Activated T-cell treated with anti-CD3 and anti-CD28 coated beads, Interleukin-2, amount 50 U/mL, for 48 hours (primary cell): ENCODE measurements around the gene FARP2.

Experiments used
- DNase-seq, 2 experiments: peaks; one replicate each; pipeline ENCODE4 v3.0.0-alpha.2; 2020

The FARP2 gene

DNA sequence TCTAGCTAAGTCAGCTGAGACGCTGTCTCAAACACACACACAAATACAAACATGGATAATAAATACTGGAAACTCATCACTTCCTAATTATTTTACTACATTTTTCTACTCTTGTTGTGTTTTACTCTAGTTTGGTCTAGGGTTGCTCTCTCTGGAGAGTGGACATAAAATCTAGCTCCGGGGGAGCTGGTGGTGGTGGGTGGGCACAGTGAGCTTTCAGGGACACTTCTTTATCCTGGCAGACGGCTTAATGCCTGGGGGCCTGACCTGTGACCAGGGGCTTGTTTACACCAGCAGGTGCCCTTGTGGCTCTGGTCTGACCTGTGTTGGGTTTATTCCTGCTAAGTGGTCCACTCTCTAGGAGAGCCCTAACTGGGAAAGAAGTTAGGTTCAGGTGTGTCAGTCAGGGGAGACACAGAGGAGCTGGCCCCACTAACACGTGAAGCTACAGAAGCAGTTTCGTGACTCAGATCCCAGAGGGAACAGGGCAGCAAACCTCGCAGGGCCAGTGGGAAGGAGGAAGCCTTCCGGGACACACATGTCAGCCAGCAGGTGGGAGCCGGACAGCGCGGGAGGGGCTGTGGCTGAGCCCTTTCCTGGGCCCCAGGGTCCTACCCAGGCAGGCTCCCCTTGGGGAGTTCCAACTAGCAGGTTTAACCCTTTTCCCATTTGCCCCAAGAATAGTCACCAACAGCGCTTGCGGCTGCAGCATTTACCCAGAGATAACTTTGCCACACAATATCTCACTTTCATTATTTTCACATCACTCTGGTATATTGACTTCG lies 180.0 kb downstream of the FARP2 start:
- DNase-seq, result no peak

DNA sequence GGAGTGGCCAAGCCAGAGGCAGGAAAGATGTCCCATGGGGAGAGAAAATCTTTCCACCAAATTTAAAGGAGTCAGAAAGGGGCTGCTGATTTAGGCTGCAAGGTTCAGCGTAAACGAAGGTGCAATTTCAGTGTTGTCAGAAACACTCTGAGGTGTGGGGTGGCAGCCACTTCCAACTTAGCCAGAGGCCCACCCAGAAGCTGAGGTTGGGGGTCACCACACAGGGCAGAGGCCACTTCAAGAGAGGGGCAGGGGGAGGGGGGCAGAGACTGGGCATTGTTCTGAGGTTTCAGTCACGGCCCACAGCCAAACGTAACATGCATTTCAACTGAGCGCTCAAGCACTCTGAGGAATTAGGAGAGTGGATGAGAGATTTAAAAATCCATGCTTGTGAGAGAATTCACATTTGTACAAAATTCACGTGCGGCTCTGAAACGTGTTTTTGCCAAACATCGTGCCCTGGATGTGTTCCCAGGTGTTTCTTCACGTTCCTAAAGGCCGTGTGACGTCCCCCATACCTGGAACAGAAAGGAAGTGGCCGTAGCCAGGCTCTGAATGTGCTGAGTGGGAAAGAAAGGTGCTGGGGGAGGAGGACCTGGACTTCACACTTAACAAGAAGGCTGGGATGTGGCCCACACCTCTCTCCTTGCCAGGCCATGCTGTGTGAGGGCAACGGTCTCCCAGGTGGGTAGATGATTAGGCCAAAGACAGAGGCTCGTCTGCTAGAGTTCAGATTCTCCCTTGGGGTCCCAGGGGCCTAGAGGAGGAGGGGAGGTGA lies 182.9 kb downstream of the FARP2 start:
- no peak for DNase-seq

DNA sequence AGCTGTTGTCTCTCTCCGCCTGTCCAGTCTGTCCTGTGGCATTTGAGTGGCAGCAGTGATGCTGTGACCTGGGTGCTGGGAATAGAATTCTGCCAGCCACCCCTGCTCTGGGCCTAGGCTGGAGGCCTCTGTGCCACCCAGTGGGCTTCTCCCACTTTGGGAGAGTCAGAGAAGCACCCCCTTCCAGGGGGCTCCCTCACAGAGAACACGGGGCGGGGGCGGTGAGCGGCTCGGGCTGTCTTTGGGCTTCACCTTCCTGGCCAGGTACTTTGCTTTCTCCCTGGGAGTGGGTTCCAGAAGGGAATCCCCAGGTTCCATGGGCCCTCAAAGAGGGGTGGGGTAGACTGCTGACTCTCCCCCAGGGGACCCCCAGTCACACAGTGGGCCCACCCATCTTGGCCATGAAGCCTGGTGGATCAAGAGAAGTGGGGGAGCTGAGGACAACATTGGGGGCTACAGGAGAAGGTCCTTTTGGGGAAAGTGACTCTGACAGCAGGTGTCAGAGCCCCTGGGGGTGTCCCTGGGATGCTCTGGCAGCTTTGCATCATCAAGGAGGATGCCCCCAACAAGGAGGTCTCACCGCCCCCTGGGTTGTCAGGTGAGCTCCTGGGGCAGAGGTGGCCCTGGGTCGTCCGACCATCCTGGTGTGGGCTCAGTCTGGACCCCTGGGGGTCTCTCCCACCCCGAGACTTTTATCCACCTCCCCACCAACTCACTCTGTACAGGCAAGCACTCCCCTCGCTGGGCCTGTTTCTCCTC lies 183.7 kb downstream of the FARP2 start:
- DNase-seq, result no peak

GRCh38 chr2:241540401-241540770 lies 184.3 kb downstream of the FARP2 start:
- DNase-seq, result no peak

DNA sequence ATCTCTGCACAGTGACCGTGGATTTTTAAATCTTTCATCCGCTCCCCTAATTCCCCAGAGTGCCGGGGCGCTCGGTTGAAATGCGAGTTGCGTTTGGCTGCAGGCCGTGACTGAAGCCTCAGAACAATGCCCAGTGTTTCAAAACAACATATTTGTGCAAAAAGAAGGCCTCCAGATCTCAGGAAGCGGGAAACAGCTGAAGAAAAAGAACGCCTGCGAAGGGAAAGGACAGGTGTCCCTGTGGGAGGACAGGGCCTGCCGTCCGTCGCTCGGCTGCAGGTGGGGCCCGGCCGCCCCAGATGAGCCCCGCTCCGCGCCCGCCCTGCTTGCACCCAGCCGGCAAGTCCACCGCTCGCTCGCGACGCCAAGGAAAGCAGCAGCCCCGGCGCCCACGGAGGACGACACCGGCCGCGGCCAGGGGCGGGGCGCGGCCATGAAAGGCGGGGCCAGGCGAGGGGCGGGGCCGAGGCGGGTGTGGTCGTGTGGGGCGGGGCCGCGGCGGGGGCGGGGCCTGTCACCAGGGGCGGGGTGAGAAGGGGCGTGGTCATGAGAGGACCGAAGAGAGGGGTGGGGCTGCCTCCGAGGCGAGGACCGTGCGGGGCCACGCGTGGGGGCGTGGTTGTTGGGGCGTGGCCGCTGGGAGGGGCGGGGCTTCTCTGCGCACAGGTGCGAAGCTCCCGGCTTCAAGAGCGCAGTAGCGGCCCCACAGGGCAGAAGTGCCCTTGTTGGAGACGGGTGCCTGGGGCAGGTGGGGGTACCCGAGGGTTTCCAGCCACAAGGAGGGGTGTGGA lies 184.9 kb downstream of the FARP2 start:
- DNase-seq, result peak; percentile 84 to 85

DNA sequence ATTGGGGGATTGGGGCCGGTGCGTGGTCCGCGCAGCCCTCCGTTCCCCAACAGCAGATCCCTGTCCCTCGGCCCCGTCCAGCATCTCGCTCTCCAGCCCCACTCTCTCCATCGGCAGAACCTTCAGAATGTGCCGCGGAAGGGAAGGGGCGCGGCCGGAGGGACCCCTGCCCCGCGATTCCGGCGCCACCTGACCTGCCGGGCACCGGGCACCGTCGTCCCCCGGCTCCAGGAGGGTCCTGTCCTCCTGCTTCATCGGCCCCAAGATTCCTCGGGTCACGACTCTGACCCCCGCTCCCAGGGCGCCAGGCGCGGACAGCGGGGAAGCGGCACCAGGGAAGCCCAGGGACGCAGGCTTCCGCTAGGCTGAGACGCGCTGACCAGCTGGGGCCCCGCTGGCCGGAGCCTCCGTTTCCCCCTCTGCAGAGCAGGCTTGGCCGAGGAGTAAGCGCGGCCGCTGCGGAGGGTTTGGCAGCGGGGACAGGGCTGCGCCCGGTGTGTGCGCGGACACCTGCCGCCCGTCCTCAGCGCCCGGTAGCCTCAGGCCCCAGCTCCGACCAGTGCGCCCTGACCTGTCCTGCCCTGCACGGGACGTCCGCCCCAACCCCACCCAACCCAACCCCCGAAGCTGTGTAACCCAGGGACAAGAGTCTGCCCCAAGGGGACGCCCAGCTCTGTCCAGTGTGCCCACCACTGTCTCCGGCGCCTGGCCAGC lies 185.6 kb downstream of the FARP2 start:
- no peak for DNase-seq

- no peak for DNase-seq
Measured at GRCh38 chr2:241542278-241542605, 186.2 kb downstream of the FARP2 start.
